ENCODE data around the gene CCL17.

Gene CCL17

DNA sequence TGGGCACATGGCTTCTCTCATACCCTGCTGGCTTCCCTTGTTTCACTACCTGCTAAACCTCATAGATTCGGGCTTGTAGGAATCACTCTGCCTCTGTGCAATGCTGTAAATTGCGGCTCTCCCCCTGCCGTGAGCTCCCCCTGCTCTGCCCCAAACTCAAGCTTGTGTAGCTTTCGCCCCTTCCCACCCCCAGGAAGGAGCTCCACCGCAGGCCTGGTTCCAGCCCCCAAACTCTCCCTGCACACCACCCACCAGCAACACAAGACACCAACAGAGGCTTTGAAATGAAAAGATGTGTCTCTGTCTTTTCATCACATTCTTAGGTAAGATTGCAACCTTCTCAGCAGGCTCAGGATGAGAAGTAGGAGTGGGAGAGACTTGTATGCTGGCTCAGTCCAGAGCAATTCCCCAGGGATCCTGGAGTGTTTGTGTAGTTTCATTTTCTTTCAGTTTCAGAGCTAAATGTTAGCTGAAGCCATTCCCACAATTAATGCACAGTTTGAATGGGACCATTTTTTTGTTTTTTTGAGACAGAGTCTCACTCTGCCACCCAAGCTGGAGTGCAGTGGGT, 18.1 kb upstream of the CCL17 start:
- Histone ChIP-seq H3K9me3 (ENCODE audit: control insufficient read depth in 1 of 2, low read length in 2 of 2) (no peaks in the 10 kb centered on the region), H3K4me3 (ENCODE audit: low read depth in 1 of 2, low read length in 2 of 2) (no peak overlapping the region), H3K27me3 (ENCODE audit: control insufficient read depth in 1 of 2, insufficient read depth in 2 of 2, low read length in 2 of 2) (no peaks in the 10 kb centered on the region), H3K36me3 (ENCODE audit: control insufficient read depth in 1 of 2, insufficient read depth in 2 of 2, low read length in 2 of 2) (no peaks in the 10 kb centered on the region), H3K27ac (ENCODE audit: low read depth, low read length) (no peak overlapping the region), H3K4me1 (ENCODE audit: control insufficient read depth in 1 of 2, insufficient read depth in 2 of 2, low read length in 2 of 2) (peaks cover 14 to 24% of the 10 kb centered on the region in 2 donors), H3K9ac (ENCODE audit: low read depth in 1 of 2, low read length in 2 of 2) (no peak overlapping the region)

DNA sequence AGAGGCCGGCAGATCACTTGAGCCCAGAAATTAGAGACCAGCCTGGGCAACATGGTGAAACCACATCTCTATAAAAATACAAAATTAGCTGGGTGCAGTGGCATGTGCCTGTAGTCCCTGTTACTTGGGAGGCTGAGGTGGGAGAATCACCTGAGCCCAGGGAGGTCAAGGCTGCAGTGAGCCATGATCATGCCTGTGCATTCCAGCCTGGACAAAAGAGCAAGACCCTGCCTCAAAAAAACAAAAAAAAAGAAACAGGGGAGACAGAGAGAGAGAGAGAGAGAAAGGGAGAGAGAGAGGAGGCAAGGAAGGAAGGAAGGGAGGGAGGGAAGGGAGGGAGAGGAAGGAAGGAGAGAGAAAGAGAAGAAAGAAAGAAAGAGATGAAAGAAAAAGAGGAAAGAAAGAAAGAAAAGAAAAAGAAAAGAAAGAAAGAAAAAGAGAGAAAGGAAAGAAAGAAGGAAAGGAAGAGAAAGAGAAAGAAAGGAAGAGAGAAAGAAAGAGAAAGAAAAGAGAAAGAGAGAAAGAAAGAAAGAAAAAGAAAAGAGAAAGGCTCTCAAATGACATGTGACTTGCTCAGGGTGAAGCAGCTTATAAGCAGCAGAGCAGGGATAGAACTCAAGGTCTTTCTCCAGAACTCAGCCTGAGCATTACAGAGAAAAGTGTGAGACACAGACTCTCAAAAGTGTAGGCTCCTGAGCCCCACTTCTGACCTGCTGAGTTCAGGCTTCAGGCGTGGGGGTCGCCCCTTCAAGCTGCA, 16.8 kb upstream of the CCL17 start:
- H3K27ac ChIP-seq (ENCODE audit: low read depth, low read length), result no peak overlapping the region
- H3K4me1 ChIP-seq (ENCODE audit: control insufficient read depth in 1 of 2, insufficient read depth in 2 of 2, low read length in 2 of 2), result peaks cover 14 to 24% of the 10 kb centered on the region in 2 donors

DNA sequence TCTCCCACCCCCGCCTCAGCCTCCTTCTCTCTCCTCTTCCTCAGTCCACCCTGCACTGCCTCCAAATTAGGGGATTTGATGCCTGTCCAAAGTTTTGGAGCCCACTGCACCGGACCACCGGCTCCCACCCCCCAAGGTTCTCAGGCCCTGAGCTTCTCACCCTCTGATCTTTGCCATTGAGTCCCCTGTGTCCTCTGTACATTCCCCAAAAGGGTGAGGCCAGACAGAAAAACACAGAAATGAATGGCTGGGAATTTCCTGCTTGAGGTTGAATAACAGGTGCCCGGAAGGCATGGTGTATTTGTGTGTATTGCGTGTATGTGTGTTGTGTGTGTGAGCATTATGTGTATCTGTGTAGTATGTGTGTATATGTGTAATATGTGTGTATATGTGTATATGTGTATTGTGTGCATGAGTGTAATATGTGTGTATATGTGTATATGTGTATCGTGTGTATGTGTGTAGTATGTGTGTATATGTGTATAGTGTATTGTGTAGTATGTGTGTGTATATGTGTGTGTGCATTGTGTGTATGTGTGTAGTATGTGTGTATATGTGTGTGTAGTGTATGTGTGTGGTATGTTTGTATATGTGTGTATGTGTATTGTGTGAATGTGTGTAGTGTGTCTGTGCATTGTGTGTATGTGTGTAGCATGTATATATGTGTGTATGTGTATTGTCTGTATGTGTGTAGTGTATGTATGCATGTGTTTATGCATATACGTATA, 16.0 kb upstream of the CCL17 start:
- H3K4me1 ChIP-seq (ENCODE audit: control insufficient read depth in 1 of 2, insufficient read depth in 2 of 2, low read length in 2 of 2), result peaks cover 11 to 22% of the 10 kb centered on the region in 2 donors
- H3K27ac ChIP-seq (ENCODE audit: low read depth, low read length), result no peak overlapping the region
- H3K9ac ChIP-seq (ENCODE audit: low read depth in 1 of 2, low read length in 2 of 2), result no peak overlapping the region
- no peaks in the 10 kb centered on the region for H3K27me3 ChIP-seq (ENCODE audit: control insufficient read depth in 1 of 2, insufficient read depth in 2 of 2, low read length in 2 of 2)
- H3K4me3 ChIP-seq (ENCODE audit: low read depth in 1 of 2, low read length in 2 of 2), result no peak overlapping the region
- no peaks in the 10 kb centered on the region for H3K36me3 ChIP-seq (ENCODE audit: control insufficient read depth in 1 of 2, insufficient read depth in 2 of 2, low read length in 2 of 2)
- no peaks in the 10 kb centered on the region for H3K9me3 ChIP-seq (ENCODE audit: control insufficient read depth in 1 of 2, low read length in 2 of 2)

More for the DNA sequence above, 16.8 kb upstream of the CCL17 start:
- Histone ChIP-seq H3K36me3 (ENCODE audit: control insufficient read depth in 1 of 2, insufficient read depth in 2 of 2, low read length in 2 of 2) (no peaks in the 10 kb centered on the region), H3K27me3 (ENCODE audit: control insufficient read depth in 1 of 2, insufficient read depth in 2 of 2, low read length in 2 of 2) (no peaks in the 10 kb centered on the region), H3K9ac (ENCODE audit: low read depth in 1 of 2, low read length in 2 of 2) (no peak overlapping the region), H3K9me3 (ENCODE audit: control insufficient read depth in 1 of 2, low read length in 2 of 2) (no peaks in the 10 kb centered on the region), H3K4me3 (ENCODE audit: low read depth in 1 of 2, low read length in 2 of 2) (no peak overlapping the region)

DNA sequence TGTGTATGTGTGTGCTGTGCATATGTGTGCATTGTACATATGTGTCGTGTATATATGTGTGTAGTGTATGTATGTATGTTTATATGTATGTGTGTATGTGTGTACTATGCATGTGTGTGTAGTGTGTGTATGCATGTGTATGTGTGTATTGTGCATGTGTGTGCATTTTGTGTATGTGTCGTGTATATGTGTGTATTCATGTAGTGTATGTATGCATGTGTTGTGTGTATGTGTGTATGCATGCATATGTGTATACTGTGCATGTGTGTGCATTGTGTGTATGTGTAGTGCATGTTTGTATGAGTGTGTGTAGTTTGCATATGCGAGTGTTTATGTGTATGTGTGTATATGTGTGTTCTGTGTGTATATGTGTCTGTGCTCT, 15.5 kb upstream of the CCL17 start:
- peaks cover 6 to 16% of the 10 kb centered on the region in 2 donors for H3K4me1 ChIP-seq (ENCODE audit: control insufficient read depth in 1 of 2, insufficient read depth in 2 of 2, low read length in 2 of 2)
- no peak overlapping the region for H3K9ac ChIP-seq (ENCODE audit: low read depth in 1 of 2, low read length in 2 of 2)
- H3K9me3 ChIP-seq (ENCODE audit: control insufficient read depth in 1 of 2, low read length in 2 of 2), result no peaks in the 10 kb centered on the region
- H3K27ac ChIP-seq (ENCODE audit: low read depth, low read length), result no peak overlapping the region
- H3K4me3 ChIP-seq (ENCODE audit: low read depth in 1 of 2, low read length in 2 of 2), result no peak overlapping the region
- H3K27me3 ChIP-seq (ENCODE audit: control insufficient read depth in 1 of 2, insufficient read depth in 2 of 2, low read length in 2 of 2), result no peaks in the 10 kb centered on the region
- no peaks in the 10 kb centered on the region for H3K36me3 ChIP-seq (ENCODE audit: control insufficient read depth in 1 of 2, insufficient read depth in 2 of 2, low read length in 2 of 2)

DNA sequence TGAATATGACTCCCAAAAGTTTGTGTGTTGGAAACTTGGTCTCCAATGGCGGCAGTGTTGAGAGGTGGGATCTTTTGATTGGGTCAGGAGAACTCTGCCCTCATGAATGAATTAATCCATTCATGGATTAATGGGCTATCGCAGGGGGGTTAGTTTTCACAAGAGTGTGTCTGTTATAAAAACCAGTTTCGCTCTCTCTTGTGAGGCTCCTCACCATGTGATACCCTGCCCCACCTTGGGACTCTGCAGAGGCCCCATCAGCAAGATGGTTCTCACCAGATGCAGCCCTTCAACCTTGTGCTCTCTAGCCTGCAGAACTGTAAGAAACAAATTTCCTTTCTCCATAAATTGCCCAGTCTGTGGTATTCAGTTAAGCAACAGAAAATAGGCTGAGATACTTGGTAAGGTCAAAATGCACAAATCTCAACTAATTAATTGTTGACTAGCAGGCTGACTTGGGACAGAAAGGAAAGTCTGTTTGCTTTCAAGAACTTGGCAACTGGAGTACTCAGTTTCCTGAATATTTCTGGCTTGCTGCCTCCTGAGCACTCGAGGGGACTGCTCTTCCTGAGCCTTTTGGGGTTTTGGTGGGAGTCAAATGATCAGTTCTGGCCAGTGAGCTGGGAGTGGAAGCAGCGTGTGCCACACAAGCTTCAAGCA, 13.8 kb upstream of the CCL17 start:
- Histone ChIP-seq H3K9ac (ENCODE audit: low read depth in 1 of 2, low read length in 2 of 2) (no peak overlapping the region), H3K27ac (ENCODE audit: low read depth, low read length) (no peak overlapping the region), H3K27me3 (ENCODE audit: control insufficient read depth in 1 of 2, insufficient read depth in 2 of 2, low read length in 2 of 2) (no peaks in the 10 kb centered on the region), H3K36me3 (ENCODE audit: control insufficient read depth in 1 of 2, insufficient read depth in 2 of 2, low read length in 2 of 2) (no peaks in the 10 kb centered on the region), H3K4me3 (ENCODE audit: low read depth in 1 of 2, low read length in 2 of 2) (no peak overlapping the region), H3K4me1 (ENCODE audit: control insufficient read depth in 1 of 2, insufficient read depth in 2 of 2, low read length in 2 of 2) (peaks cover 0 to 9% of the 10 kb centered on the region in 2 donors), H3K9me3 (ENCODE audit: control insufficient read depth in 1 of 2, low read length in 2 of 2) (no peaks in the 10 kb centered on the region)

DNA sequence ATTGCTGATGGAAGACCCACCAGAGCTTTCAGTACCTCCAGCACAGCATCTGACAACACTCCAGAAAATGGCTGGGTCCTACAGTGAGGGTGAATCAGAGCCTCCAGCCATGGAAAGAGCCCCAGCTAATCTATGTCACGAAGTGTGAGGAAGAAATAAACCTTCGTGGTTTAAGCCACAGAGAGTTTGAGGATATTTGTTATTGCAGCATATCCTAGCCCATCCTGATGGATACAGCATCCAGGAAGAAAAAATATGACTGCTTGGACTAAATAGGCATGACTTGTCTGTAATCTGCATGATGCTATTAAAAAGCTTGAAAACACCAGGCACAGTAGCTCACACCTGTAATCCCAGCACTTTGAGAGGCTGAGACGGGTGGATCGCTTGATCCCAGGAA, 13.3 kb upstream of the CCL17 start:
- Histone ChIP-seq H3K4me1 (ENCODE audit: control insufficient read depth in 1 of 2, insufficient read depth in 2 of 2, low read length in 2 of 2) (peaks cover 0 to 9% of the 10 kb centered on the region in 2 donors), H3K36me3 (ENCODE audit: control insufficient read depth in 1 of 2, insufficient read depth in 2 of 2, low read length in 2 of 2) (no peaks in the 10 kb centered on the region), H3K9ac (ENCODE audit: low read depth in 1 of 2, low read length in 2 of 2) (no peak overlapping the region), H3K27ac (ENCODE audit: low read depth, low read length) (no peak overlapping the region), H3K9me3 (ENCODE audit: control insufficient read depth in 1 of 2, low read length in 2 of 2) (no peaks in the 10 kb centered on the region), H3K4me3 (ENCODE audit: low read depth in 1 of 2, low read length in 2 of 2) (no peak overlapping the region), H3K27me3 (ENCODE audit: control insufficient read depth in 1 of 2, insufficient read depth in 2 of 2, low read length in 2 of 2) (no peaks in the 10 kb centered on the region)

DNA sequence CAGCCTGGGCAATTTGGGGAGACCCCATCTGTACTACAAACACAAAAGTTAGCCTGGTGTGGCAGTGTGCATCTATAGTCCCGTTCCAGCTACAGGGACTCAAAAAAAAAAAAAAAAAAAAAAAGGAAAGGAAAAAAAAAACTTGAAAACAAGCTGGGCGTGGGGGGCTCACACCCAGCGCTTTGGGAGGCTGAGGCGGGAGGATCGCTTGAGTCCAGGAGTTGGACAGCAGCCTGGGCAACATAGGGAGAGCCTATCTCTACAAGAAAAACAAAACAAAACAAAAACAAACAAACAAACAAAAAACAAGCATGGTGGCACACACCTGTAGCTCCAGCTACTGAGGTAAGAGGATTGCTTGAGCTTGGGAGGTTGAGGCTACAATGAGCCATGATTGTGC, 12.9 kb upstream of the CCL17 start:
- no peak overlapping the region for H3K27ac ChIP-seq (ENCODE audit: low read depth, low read length)

DNA sequence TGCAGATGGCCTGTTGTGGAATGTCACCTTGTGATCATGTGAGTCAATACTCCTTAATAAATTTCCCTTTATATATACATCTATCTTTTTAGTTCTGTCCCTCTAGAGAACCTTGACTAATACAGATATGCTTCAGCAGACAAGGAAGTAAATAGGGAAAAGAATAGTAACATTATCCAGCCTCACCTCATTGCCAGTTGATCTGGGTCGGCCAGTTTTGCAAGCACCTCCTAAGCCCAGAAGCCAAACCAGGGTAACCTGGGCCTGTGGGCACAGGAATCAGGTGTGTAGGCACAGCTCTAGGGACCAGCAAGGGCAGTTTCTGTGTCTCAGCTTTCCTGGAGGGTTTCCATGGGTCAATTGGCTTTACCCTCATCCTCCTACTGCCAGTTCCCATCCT, 11.9 kb upstream of the CCL17 start:
- H3K36me3 ChIP-seq (ENCODE audit: control insufficient read depth in 1 of 2, insufficient read depth in 2 of 2, low read length in 2 of 2), result no peaks in the 10 kb centered on the region
- H3K9me3 ChIP-seq (ENCODE audit: control insufficient read depth in 1 of 2, low read length in 2 of 2), result no peaks in the 10 kb centered on the region
- H3K27me3 ChIP-seq (ENCODE audit: control insufficient read depth in 1 of 2, insufficient read depth in 2 of 2, low read length in 2 of 2), result no peaks in the 10 kb centered on the region
- no peak overlapping the region for H3K27ac ChIP-seq (ENCODE audit: low read depth, low read length)
- no peak overlapping the region for H3K9ac ChIP-seq (ENCODE audit: low read depth in 1 of 2, low read length in 2 of 2)
- peaks cover 0 to 9% of the 10 kb centered on the region in 2 donors for H3K4me1 ChIP-seq (ENCODE audit: control insufficient read depth in 1 of 2, insufficient read depth in 2 of 2, low read length in 2 of 2)
- no peak overlapping the region for H3K4me3 ChIP-seq (ENCODE audit: low read depth in 1 of 2, low read length in 2 of 2)

More for the DNA sequence above, 12.9 kb upstream of the CCL17 start:
- no peaks in the 10 kb centered on the region for H3K9me3 ChIP-seq (ENCODE audit: control insufficient read depth in 1 of 2, low read length in 2 of 2)
- no peaks in the 10 kb centered on the region for H3K27me3 ChIP-seq (ENCODE audit: control insufficient read depth in 1 of 2, insufficient read depth in 2 of 2, low read length in 2 of 2)
- H3K4me3 ChIP-seq (ENCODE audit: low read depth in 1 of 2, low read length in 2 of 2), result no peak overlapping the region
- H3K9ac ChIP-seq (ENCODE audit: low read depth in 1 of 2, low read length in 2 of 2), result no peak overlapping the region
- H3K36me3 ChIP-seq (ENCODE audit: control insufficient read depth in 1 of 2, insufficient read depth in 2 of 2, low read length in 2 of 2), result no peaks in the 10 kb centered on the region
- H3K4me1 ChIP-seq (ENCODE audit: control insufficient read depth in 1 of 2, insufficient read depth in 2 of 2, low read length in 2 of 2), result peaks cover 0 to 9% of the 10 kb centered on the region in 2 donors

DNA sequence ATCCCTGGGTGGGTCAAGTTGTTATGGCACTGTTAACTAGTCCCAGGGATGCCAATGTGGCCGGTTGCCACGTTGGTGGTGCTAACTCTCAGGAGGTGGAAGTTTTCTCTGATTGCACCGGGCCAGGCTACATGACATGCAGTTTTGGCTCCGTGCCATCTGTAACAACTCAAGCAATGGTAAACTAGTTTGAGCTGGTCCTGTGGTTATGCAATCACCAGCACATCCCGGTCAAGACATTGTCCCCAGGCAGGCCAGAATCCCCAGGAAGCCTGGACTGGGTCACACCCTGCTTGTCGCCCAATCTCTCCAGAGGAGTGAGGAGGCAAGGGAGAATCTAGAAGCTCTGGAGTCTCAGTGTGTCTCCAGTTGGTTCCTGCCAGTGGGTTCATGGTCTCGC, 10.1 kb upstream of the CCL17 start:
- Histone ChIP-seq H3K27ac (ENCODE audit: low read depth, low read length) (no peak overlapping the region), H3K4me3 (ENCODE audit: low read depth in 1 of 2, low read length in 2 of 2) (no peak overlapping the region)

DNA sequence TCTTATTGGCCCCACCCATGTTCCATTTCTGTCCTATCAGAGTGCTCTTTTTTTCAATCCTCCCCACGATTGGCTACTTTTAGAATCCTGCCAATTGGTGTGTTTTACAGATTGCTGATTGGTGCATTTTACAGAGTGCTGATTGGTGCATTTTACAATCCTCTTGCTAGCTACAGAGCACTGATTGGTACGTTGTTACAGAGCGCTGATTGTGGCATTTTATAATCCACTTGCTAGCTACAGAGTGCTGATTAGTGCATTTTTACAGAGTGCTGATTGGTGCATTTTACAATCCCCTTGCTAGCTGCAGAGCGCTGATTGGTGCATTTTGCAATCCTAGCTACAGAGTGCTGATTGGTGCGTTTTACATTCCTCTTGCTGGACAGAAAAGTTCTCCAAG, 9.5 kb upstream of the CCL17 start:
- no peak overlapping the region for H3K27ac ChIP-seq (ENCODE audit: low read depth, low read length)
- H3K4me1 ChIP-seq (ENCODE audit: control insufficient read depth in 1 of 2, insufficient read depth in 2 of 2, low read length in 2 of 2), result no peaks in the 10 kb centered on the region
- H3K27me3 ChIP-seq (ENCODE audit: control insufficient read depth in 1 of 2, insufficient read depth in 2 of 2, low read length in 2 of 2), result no peaks in the 10 kb centered on the region
- no peaks in the 10 kb centered on the region for H3K36me3 ChIP-seq (ENCODE audit: control insufficient read depth in 1 of 2, insufficient read depth in 2 of 2, low read length in 2 of 2)
- no peak overlapping the region for H3K9ac ChIP-seq (ENCODE audit: low read depth in 1 of 2, low read length in 2 of 2)
- no peak overlapping the region for H3K4me3 ChIP-seq (ENCODE audit: low read depth in 1 of 2, low read length in 2 of 2)
- H3K9me3 ChIP-seq (ENCODE audit: control insufficient read depth in 1 of 2, low read length in 2 of 2), result no peaks in the 10 kb centered on the region

More for the DNA sequence above, 10.1 kb upstream of the CCL17 start:
- Histone ChIP-seq H3K9ac (ENCODE audit: low read depth in 1 of 2, low read length in 2 of 2) (no peak overlapping the region), H3K9me3 (ENCODE audit: control insufficient read depth in 1 of 2, low read length in 2 of 2) (no peaks in the 10 kb centered on the region), H3K27me3 (ENCODE audit: control insufficient read depth in 1 of 2, insufficient read depth in 2 of 2, low read length in 2 of 2) (no peaks in the 10 kb centered on the region), H3K4me1 (ENCODE audit: control insufficient read depth in 1 of 2, insufficient read depth in 2 of 2, low read length in 2 of 2) (no peaks in the 10 kb centered on the region), H3K36me3 (ENCODE audit: control insufficient read depth in 1 of 2, insufficient read depth in 2 of 2, low read length in 2 of 2) (no peaks in the 10 kb centered on the region)

Data from duodenal mucosa (tissue), 2 donors.